WTC11 (cell line): Measurements from ENCODE around the gene ATXN7L2. TPM values are rescaled to one million over a fixed set of nuclear protein-coding genes. Genes with fewer than 3 reads are reported as not detected.
A peak's percentile ranks its signal among the peaks of the same experiment; 100 is the strongest.

Experiments used
- ATAC-seq: fragments of 200-7000 bp; cut with Tn5 transposase; 2 replicates; pipeline ENCODE4 v1.10.0; 2021; ENCODE audit warnings: mild to moderate bottlenecking, moderate library complexity
- CTCF ChIA-PET: fragments of 300-600 bp; sonication (Branson Sonifier 250); formaldehyde crosslinking; loops from one replicate; lab custom pipeline; 2021; ENCODE audit warnings: antibody characterized with exemption; lab: Charles Lee
- POLR2A ChIA-PET: fragments of 350-600 bp; sonication (Branson Sonifier 250); formaldehyde crosslinking; loops from one replicate; lab custom pipeline; 2021; ENCODE audit warnings: antibody characterized with exemption; lab: Charles Lee
- DNase-seq: peaks from one replicate; pipeline ENCODE4 v3.0.0; 2021; ENCODE audit warnings: low spot score
- H3K27ac Mint-ChIP-seq: 2 replicates; pipeline ENCODE4 v1.8.0; 2021; ENCODE audit warnings: mixed read lengths
- H3K27me3 Mint-ChIP-seq: 2 replicates; pipeline ENCODE4 v1.8.0; 2021; ENCODE audit warnings: low read depth, mild to moderate bottlenecking, moderate library complexity, mixed read lengths
- H3K36me3 Mint-ChIP-seq: 2 replicates; pipeline ENCODE4 v1.8.0; 2021; ENCODE audit warnings: mixed read lengths
- H3K4me1 Mint-ChIP-seq: 2 replicates; pipeline ENCODE4 v1.8.0; 2022; ENCODE audit warnings: mixed read lengths
- H3K4me3 Mint-ChIP-seq: 2 replicates; pipeline ENCODE4 v1.8.0; 2021; ENCODE audit warnings: mild to moderate bottlenecking, moderate library complexity, mixed read lengths
- H3K9me3 Mint-ChIP-seq: 2 replicates; pipeline ENCODE4 v1.8.0; 2021; ENCODE audit warnings: mixed read lengths
- CBFB ChIP-seq: sonication (generic); formaldehyde crosslinking; IDR thresholded peaks from 2 replicates; pipeline ENCODE4 v1.8.1; 2022; ENCODE audit warnings: mild to moderate bottlenecking, low read depth, missing genetic modification reagents
- CDX4 ChIP-seq: fragments of 250-450 bp; sonication (Bioruptor Pico); IDR thresholded peaks from 2 replicates; pipeline ENCODE4 v1.9.0; 2021; ENCODE audit warnings: moderate library complexity, mild to moderate bottlenecking, inconsistent platforms, borderline replicate concordance
- CTCF ChIP-seq: fragments of 200-600 bp; IDR thresholded peaks from 2 replicates; pipeline ENCODE4 v1.8.0; 2022; ENCODE audit warnings: antibody characterized with exemption
- E2F1 ChIP-seq: sonication (generic); formaldehyde crosslinking; IDR thresholded peaks from 2 replicates; pipeline ENCODE4 v1.8.0; 2022; ENCODE audit warnings: mild to moderate bottlenecking, missing genetic modification reagents
- FOXK1 ChIP-seq: sonication (generic); formaldehyde crosslinking; IDR thresholded peaks from 2 replicates; pipeline ENCODE4 v1.8.0; 2022; ENCODE audit warnings: mild to moderate bottlenecking, moderate library complexity, missing genetic modification reagents
- JUN ChIP-seq: sonication (generic); formaldehyde crosslinking; IDR thresholded peaks from 2 replicates; pipeline ENCODE4 v1.8.0; 2023; ENCODE audit warnings: mild to moderate bottlenecking, missing genetic modification reagents
- MYBL2 ChIP-seq: sonication (generic); formaldehyde crosslinking; IDR thresholded peaks from 2 replicates; pipeline ENCODE4 v1.8.1; 2023; ENCODE audit warnings: mild to moderate bottlenecking, moderate library complexity, missing genetic modification reagents
- NFATC4 ChIP-seq: fragments of 250-450 bp; sonication (Bioruptor Pico); IDR thresholded peaks from 2 replicates; pipeline ENCODE4 v1.9.0; 2021; ENCODE audit warnings: mild to moderate bottlenecking
- NFE2L1 ChIP-seq: sonication (generic); formaldehyde crosslinking; IDR thresholded peaks from 2 replicates; pipeline ENCODE4 v1.8.1; 2023; ENCODE audit warnings: missing genetic modification reagents
- TP53 ChIP-seq: sonication (generic); formaldehyde crosslinking; IDR thresholded peaks from 2 replicates; pipeline ENCODE4 v1.8.1; 2023; ENCODE audit warnings: mild to moderate bottlenecking, missing genetic modification reagents
- USF1 ChIP-seq: sonication (generic); formaldehyde crosslinking; IDR thresholded peaks from 2 replicates; pipeline ENCODE4 v1.8.0; 2022; ENCODE audit warnings: mild to moderate bottlenecking, missing genetic modification reagents
- ZNF138 ChIP-seq: sonication (generic); formaldehyde crosslinking; conservative IDR thresholded peaks from 2 replicates; pipeline ENCODE4 v1.8.1; 2022; ENCODE audit warnings: mild to moderate bottlenecking, moderate library complexity, missing genetic modification reagents
- ZNF263 ChIP-seq: sonication (generic); formaldehyde crosslinking; IDR thresholded peaks from 2 replicates; pipeline ENCODE4 v1.8.1; 2022; ENCODE audit warnings: low read depth, mild to moderate bottlenecking, moderate library complexity, missing genetic modification reagents
- ZNF396 ChIP-seq: fragments of 250-450 bp; sonication (Bioruptor Pico); IDR thresholded peaks from 2 replicates; pipeline ENCODE4 v1.8.0; 2021; ENCODE audit warnings: mild to moderate bottlenecking, moderate library complexity, borderline replicate concordance
- ZSCAN18 ChIP-seq: fragments of 250-450 bp; sonication (Bioruptor Pico); IDR thresholded peaks from 2 replicates; pipeline ENCODE4 v2.1.2; 2022; ENCODE audit warnings: mild to moderate bottlenecking, moderate library complexity
- total RNA-seq: library from RNA; stranded (reverse); gene quantifications from 3 replicates; pipeline ENCODE4 v1.2.3, GENCODE V29; 2021

Gene ATXN7L2
- total RNA-seq, 1 experiment from 2014 or later = 11.1 TPM

GRCh38 chr1:109484519-109484975 is 842 bp downstream of the ATXN7L2 start:
- peak; percentile 49 for DNase-seq
- POLR2A ChIA-PET = interaction anchor here (0.6 to 1.7 kb wide), 4 partner anchors 8 to 86 kb away, joined by 3 to 15 read pairs (median 5); partner anchors contain the start of genes AMIGO1, PSMA5 and SORT1
- TF ChIP-seq USF1 (no peak), CDX4 (CRISPR knock-in tag) (no peak), JUN (CRISPR knock-in tag) (no peak), FOXK1 (CRISPR knock-in tag) (0 out of 2 replicates have a peak, but pooled peaks have one; percentile 9), CTCF (no peak), ZNF138 (no peak)
- peak overlapping the region; percentile 89 for H3K27ac Mint-ChIP-seq
- H3K9me3 Mint-ChIP-seq = no peaks in the 10 kb centered on the region
- ATAC-seq = peak; percentile 4
- peaks cover 30% of the 10 kb centered on the region for H3K4me1 Mint-ChIP-seq
- CTCF ChIA-PET = interaction anchor here (0.9 to 3.7 kb wide), 5 partner anchors 16 to 156 kb away, joined by 3 to 35 read pairs (median 3); no protein-coding TSS in a partner anchor
- peaks cover 3% of the 10 kb centered on the region; the same call in 1 of the 2 replicates for H3K36me3 Mint-ChIP-seq
- peak overlapping the region; percentile 85 for H3K4me3 Mint-ChIP-seq
- no peaks in the 10 kb centered on the region; the same call in none of the 2 replicates for H3K27me3 Mint-ChIP-seq

- Mint-ChIP-seq H3K4me1 (peaks cover 30% of the 10 kb centered on the region), H3K9me3 (no peaks in the 10 kb centered on the region), H3K4me3 (peak overlapping the region; percentile 85), H3K36me3 (peaks cover 3% of the 10 kb centered on the region; the same call in 1 of the 2 replicates), H3K27ac (peak overlapping the region; percentile 89), H3K27me3 (no peaks in the 10 kb centered on the region; the same call in none of the 2 replicates)
- ChIA-PET CTCF (interaction anchor here (0.7 to 3.7 kb wide), 5 partner anchors 9 to 156 kb away, joined by 3 to 35 read pairs (median 3); partner anchors contain the start of gene CYB561D1), POLR2A (interaction anchor here (0.6 to 1.7 kb wide), 3 partner anchors 7 to 87 kb away, joined by 3 to 15 read pairs (median 7); partner anchors contain the start of genes PSMA5 and SORT1)
- no peak for ATAC-seq
- TF ChIP-seq ZNF263 (no peak), ZNF138 (no peak), E2F1 (no peak), CTCF (no peak), TP53 (no peak), CBFB (CRISPR knock-in tag) (no peak), NFATC4 (CRISPR knock-in tag) (no peak), ZSCAN18 (CRISPR knock-in tag) (no peak), MYBL2 (CRISPR knock-in tag) (no peak), ZNF396 (CRISPR knock-in tag) (no peak), NFE2L1 (CRISPR knock-in tag) (no peak)
- no peak for DNase-seq
Measured at GRCh38 chr1:109485001-109485400, 1.3 kb downstream of the ATXN7L2 start.
